ENCODE measurements around the gene GSE1.

GSE1 gene

DNA sequence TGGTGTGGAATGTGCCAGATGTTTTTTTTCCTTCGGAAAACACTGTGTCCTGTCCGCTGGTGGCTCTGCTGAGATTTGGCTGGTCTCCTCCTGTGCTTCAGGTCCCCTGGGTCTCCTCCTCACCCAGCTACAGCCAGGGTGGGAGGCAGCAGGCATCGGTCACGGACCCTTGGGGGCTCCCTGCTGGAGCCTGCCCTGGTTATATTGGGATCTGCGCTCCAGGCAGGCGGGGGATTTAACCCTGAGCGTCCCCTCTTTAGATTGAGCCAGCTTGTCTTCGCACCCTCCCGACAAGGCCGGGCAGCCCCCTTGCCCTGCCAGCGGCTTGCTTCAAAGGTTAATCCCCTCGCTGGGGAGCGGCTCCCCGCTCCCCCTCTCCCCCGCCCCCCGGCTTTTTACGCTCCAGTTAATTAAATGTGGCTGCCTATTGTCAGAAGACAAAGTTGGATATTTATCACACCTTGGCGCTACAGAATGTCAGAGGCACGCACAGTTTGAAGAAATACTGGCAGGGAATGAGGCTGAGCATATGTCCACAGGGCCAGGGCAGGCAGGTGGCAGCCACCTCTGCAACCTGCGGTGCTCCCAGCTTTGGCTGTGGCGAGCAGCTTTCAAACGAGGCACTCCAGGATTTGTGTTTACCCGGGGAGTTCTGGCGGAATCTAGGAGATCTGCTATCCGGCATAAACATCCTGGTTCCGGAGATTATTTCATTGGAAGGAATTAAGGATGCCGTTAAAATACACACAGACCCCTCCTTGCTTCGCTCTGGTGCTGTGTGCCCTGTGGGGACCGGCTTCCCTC is 38.2 kb upstream of the GSE1 start:
- no peak for DNase-seq

DNA sequence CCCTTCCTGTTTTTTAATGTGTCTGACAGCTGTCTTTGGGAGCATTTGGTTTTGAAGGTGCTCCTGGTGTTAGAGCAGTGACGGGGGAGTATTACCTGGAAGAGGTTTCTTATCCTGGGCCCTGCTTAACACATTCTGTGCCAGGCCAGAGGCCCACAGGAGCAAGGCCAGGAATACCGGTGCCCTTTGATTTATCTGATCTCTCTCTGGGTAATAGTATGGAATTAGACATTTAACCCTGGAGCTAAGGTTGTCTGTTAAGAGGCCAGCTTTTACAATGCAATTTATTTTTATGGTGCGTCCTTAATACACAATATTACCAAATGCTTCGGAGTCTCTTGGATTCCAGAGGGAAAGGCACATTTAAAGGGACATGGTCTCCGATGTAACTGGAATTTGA is 37.2 kb upstream of the GSE1 start:
- no peak for DNase-seq

DNA sequence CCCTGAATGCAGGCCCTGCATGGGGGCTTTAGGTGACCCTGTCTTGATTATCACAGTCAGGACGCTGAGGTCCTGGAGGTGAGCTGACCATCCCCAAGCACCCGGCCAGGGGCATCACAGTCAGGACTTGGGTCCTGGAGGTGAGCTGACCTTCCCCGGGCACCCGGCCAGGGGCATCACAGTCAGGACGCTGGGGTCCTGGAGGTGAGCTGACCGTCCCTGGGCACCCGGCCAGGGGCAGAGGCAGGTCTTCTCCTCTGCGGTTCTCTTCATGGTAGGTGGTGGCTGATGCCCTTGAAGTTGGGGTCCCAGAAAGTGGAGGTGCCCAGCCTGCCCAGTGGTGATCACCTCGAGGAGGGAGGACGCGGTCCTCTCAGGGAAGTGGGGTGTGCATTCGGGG is 36.2 kb upstream of the GSE1 start:
- no peak for DNase-seq

DNA sequence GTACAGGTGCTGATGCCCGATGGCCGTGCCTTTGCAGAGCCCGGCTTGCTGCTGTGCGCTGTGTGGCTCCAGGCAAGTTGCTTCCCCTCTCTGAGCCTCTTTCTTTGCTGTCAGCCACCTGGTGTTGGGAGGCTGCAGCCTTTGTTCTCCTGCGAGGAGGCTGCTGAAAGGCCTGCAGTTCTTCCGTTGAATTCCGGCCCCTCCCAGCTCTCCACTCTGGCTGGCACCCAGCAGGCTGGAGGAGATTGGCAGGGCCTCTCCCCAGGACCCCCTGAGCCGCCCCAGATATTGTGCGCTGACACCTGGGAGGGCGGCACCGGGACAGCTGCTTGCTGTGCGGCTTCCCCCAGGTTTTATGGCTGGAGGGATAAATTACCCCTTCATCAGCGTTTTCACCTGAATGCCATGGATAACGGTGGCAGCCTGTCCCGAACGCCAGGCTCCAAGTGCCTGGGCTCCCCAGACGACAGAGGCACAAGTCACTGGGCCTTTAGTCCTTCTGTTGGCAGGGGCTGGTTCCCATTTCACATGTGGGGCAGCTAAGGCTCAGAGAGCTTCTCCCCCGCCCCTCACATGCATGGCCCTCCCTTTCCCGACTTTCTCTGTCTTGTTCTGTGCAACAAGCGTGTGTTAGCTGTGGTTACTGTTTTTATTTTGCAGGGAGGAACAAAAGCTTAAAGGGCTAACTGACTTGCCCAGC is 35.1 kb upstream of the GSE1 start:
- no peak for DNase-seq

DNA sequence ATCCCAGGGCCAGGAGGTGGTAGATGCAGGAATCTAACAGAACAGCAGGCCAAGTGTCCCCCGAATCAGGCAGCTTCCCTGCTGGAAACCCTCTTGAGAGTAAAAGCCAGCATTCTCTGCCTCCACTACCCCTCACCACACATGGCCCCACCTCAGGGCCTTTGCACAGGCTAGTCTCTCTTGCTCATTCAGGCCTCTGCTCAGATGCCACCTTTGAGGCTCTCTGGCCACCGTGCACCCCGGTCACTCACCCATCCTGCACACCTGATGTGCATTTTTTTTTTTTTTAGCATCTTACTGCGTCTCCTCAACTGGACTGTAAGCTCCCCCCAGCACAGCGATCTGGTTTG is 34.5 kb upstream of the GSE1 start:
- no peak for DNase-seq

DNA sequence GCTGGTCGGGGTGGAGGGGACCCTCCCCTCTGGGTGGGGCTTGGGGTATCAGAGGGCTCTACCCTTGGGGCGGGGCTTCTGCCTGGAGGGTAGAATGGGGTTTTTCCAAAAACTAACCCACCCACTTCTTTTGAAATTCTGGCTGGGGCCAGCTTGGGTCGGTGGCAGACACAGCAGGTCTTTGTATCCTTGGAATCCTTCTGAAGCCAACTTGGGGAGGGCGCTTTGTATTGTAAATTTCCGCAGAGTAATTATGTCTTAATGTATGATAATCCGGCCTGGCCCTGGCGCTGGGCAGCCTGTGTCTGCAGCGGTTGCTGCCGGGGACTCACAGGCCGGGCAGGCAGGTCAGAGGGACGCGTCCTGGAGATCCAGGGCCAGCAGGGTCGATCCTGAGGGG is 33.9 kb upstream of the GSE1 start:
- DNase-seq, result no peak

DNA sequence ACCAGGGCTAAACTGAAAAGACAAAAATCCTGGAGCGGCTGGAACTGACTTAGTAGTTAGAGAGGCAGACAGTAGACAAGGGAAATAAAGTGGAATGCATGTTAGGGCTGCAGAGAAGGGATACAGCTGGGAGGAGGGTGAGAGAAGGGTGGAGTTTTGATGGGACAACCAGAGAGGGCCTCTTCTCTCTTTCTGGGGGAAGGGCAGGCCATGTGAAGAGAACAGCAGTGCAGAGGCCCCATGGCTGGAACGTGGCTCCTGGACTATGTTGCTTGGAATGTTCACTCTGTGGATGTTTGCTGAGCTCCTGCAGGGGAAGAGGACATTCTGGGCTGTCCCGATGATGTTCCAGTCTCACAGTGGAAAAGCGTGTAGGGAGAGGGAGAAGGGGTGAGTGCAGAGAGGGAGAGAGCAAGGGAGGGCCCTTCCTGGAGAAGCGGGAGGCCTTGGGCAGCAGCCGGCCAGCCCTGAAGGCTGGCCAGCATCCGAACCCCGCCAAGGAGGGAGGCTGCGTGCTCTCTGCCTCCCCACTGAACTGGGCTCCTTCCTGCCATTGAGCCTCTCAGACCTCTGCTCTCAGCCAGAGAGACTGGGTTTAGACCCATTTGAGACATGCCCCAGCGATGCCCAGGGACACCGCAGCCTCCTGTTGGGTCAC is 33.1 kb upstream of the GSE1 start:
- DNase-seq, result no peak

DNA sequence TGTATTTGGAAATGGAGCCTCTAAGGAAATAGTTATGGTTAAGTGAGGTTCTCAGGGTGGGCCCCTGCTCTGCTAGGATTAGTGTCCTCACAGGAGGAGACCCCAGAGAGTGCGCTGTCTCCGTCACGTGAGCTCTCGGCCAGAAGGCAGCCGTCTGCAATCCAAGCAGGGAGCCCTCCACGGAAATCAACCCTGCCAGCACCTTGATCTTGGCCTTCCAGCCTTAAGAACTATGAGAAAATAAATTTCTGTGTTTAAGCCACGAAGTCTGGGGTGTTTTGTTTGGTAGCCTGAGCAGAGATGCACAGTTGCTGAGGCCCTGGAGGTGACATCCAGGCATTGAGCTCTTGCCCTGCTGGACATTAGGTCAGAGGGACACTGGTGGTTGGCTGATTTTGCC is 32.4 kb upstream of the GSE1 start:
- DNase-seq, result no peak

DNA sequence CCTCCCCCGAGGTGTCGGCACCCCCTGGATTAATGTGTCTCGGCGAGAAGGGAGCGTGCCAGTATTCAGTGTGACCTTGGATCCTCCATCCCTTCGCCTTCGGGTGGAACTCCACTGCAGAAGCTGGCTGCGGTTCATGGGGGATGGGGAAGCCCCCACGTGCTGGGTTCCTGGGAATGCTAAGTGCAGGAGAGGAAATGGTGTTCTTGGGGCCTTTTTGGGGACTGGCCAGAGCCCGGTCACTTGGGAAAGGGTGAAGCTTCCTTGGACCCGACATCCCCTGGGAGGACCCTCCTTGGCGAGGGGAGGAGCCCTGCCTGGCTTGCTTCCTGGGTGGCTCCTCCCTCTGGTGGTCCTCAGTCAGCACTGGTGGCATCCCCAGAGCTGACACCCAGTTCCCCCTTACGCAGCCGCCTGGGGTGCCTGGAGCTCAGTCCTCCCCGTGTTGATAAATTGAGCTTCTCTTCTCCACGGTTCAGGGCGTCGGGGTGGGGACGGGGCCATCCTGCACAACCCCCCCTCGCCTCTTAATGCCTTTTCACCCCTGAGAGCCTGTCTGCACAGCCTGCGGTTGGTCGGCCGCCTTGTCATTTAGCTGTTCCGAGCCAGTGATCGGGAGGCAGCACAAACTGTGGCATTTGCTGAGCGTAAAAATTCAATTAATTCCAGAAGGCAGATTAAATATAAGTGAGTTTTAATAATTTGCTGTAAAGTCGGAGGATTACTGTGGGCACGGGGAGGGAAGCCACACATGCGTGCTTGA is 30.7 kb upstream of the GSE1 start:
- DNase-seq, result no peak

DNA sequence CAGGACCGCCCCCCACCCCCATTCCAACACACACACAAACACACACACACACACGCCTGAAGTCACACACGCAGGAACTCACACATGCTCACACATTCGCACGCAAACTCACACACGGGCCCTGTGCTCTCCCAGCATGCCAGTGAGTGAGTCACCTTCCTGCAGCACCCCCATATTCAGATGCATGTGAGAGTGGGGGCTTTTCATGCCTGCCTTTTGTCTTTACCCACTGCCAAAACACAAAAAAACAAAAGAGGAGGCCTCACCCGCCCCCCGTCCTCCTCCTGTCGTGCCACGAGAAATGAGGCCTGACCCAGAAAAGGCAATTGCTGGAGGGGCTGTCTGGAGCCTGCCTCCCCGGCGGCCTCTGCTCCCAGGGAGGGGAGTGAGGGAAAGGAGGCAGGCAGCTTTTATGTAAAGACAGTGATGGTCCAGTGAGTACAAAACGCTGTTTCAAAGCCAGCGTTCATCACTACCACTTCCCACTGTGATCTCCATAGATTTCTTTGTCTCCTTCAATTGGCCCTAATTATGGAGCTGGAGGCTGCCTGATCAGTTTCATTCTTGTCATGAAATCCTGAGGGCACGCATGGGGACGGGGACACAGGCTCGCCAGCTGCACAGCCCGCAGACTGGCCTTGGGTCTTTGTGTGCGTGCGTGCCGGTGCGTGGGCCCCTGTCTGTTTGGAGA is 29.5 kb upstream of the GSE1 start:
- DNase-seq, result no peak

DNA sequence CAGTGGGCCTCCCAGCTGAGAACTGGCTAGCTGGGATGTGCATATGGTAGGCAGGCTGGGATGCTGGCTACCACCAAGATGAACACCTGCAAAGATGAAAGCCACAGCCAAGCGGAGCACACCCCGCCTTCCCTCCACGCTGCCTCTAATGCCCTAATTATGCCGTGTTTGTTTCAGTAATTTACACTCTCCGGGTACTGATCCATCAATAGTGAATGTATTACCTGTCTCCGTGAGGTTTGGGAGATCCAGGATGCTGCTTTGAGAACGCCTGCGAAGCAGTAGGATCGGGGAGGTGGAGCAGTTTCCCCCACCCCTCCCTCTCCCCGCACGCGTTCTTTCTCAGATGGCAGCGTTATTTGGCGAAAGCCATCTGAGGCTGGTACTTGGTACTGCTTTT is 28.9 kb upstream of the GSE1 start:
- no peak for DNase-seq

DNA sequence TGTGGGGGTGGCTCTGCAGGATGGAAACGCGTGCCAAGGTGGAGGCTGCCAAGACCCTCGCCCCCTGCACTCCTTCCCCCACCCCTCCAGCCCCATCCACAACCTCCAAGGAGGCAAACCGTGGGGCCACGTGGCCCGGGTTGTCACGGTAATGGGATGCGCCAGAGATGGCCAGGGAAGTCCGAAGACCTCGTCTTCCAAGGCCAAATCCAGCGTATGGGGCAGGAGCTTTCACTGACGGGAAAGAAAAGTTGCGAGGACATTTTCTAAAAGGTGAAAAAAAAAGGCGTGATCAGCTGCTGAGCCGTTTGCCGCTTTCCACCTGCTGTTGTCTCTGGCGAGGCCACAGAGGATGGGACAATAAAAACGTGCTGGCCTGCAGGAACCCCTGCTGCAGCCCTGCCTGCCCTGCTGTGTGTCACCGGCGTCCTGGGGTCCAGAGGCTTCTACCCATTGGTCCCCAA is 28.3 kb upstream of the GSE1 start:
- no peak for DNase-seq

DNA sequence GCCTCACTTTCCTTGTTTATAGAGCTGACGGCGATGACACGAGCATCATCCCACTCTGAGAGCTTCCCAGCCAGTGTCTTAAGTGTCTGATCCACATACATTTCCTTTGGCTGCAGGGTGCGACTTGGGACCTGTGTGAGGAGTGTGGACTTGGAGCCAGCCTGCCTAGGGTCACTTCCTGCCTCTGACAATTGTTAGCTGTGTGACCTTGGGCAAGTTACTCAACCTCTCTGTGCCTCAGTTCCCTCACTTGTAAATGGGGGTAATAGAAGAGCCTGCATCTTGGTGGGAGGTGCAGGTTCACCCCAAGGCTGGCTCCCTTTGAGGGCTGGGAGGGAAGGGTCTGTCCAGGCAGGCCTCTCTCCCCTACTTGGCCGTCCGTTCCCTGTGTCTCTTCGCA is 27.4 kb upstream of the GSE1 start:
- DNase-seq, result no peak

DNA sequence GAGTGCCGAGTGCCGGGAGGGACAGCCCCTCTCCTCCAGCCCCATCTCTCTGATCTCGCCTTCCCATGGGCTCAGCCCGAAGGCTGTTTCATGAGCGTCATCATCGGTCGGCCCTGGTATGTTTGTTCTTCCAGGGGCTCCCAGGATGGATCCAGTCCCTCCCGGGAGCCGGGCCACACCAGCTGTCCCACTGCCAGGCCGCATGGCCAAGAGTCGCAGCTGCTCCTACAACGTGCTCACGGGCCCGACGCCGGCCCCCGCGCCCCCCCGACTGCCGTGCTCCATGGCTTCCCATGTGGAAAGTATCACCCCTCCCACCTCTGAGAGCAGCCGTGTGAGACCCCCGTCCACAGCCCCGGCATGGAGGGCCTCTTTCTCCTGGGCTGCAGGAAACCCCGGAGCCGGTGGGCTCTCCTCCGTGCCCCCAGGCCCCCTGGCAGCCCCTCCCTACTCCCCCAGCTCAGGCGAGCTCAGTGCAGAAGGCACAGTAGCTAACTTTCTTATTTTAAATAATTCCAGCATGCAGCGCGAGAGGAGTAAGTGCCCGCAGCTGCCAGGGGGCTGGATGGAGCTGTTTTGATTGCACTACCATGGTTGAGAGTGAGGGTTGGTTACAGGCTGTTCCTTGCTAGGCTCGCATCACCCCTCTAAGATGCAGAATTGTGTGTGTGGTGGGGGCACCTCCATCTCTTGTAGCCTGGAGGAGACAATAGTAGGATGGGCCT is 26.6 kb upstream of the GSE1 start:
- DNase-seq, result no peak

DNA sequence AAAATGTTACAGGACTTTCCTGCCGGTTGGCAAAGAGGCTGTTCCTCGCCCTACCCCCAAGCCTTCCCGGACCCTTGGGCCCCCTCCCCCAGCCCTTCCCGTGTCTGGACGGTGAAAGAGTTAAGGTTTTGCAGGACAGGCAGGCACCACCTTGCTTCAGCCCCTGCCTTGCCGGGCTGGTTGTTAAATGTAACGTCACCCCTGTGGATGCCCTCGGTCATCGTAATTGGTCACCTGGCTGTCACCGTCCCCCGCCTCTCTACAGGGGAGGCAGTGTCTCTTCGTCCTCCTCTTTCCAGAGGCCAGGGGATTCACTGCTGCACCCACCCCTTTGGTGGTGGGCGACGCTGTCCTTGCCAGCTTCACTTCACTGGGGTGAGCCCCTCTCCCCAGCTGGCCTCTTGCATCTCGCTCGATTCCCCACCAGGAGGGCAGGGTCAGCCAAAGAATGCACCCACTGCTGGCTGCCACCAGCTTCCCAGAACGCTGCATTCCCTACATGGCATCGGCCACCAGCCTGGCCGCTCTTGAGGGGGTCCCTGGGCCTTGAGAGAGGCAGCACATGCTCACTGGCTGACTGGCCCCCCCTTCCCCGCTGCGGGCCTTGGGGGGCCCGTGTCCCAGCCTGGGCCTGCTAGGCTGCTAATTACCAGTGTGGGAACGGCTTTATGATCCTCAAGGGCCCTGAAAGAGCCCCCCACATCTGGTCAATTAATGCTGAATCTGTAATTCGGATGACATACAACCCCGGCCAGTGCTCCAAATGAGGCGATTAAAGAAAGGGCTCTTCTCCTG is 25.2 kb upstream of the GSE1 start:
- no peak for DNase-seq

DNA sequence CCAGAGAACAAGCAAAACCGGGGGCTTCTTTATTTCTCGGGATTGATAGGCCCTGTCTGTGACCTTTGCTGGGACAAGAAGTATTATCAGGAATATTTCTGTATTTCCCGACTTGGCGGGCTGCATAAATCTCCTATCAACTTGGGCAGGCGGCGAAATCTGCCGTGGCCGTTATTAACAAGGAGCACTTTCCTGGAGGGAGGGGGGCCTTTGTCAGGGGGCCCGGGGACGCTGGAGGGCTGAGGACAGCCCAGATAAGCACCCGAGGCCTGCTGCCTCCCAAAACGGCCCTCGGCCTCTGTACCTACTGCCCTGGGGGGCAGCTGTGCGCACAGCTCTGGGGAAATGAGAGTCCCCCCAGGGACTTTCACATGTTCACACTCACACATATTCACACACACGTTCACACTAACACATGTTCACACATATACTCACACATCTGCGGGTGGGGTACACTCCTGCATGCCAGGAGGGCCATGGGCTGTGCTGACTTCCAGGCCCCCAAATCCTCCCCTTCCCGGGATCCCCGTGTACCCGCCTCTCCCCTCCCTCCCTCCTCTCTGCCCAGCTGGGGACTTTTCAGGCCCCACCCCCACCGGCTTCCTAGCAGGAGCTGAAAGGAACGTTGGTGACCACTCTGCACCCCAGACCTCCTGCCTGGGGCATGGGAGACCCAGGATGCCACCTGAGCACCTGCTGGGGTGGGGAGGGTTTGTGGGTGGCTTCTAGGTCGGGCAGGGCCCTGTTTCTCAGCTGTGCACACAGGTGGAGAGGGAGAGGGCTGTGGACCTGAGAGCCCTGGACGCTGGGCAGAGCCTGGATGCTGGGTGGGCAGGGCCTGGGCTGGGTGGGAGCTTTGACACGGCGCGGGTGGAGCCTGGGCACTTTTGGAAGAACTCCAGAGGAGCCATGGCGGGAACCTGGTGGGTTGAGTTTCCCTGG is 24.3 kb upstream of the GSE1 start:
- DNase-seq, result no peak

DNA sequence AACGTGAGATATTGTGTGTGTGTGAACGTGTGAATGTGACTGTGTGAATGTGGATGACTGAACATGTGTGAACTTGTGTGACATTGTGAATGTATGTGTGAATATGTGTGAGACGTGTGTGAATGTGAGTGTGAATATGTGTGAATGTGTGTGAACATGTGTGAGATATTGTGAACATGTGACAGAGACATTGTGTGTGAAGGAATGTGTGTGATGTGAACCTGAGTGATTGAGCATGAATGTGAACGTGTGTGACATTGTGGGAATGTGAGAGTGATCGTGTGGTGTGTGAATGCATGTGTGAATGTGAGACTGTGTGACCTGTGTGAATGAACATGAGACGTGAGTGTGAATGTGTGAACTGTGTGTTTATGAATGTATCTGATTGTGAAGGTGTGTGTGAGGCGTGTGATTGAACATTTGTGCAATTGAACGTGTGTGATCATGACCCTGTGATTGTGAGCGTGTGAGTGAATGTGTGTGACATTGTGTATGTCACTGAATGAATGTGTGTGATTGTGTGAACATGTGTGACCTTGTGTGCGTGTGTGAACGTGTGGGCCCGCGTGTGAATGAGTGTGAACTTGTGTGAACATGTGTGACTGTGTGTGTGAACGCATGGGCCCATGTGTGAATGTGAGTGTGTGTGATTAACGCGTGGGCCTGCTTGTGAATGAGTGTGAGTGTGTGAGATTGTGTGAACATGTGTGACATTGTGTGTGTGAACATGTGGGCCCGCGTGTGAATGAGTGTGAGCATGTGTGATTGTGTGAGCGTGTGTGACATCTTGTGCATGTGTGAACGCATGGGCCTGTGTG is 23.2 kb upstream of the GSE1 start:
- no peak for DNase-seq

DNA sequence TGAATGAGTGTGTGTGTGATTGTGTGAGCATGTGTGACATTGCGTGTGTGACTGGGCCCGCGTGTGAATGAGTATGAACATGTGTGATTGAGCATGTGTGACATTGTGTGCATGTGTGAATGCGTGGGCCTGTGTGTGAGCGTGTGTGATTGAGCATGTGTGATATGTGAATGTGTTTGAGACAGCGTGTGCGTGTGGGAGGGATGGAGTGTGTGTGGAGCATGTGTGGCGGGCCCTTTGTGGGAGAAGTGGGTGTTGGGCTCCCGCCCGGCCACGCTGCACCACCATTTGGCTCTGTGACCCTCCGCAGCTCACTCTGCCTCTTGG is 22.7 kb upstream of the GSE1 start:
- no peak for DNase-seq

DNA sequence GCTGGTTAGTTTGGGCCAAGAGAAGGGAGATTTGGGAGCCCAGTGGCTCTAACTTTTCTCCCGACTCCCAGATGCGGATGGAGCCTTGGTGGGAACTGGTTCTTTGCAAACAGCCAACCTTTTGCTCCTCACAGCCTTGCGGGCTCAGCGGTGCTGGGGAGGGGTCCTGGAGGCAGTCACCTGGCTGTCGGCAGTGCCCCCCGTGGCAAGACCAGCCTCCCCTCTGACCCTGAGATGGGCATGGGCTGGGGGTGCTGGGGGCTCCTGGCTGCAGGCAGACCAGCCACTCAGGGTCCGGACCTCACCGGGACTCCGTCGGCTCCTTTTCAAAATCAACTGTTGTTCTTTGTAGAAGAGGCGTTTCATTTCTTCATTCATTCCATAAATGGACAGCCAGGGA is 21.7 kb upstream of the GSE1 start:
- no peak for DNase-seq

All from activated effector memory CD4-positive, alpha-beta T cell treated with anti-CD3 and anti-CD28 coated beads, Interleukin-2, amount 50 U/mL, for 16 hours (primary cell).